Measurements from ENCODE around the gene ORM1. TPM values are rescaled to one million over a fixed set of nuclear protein-coding genes. Genes with fewer than 3 reads are reported as not detected.
"Not testable (repeated sequence)": the region's sequence is repeated elsewhere in the genome, so short reads cannot be mapped to it uniquely, and the experiment has no call there.

ORM1 gene
- total RNA-seq (2014; rRNA removed): not detected in 2 replicates
- not detected for Bru-seq, nascent RNA
- not detected for BruChase-seq, experiment 1, labeled RNA remaining after a 6-hour chase
- not detected for BruChase-seq, experiment 2, labeled RNA remaining after a 2-hour chase
- long read RNA-seq: 0 reads

GRCh38 chr9:114322831-114323531 lies at the start of gene ORM1:
Gene ORM1 (plus strand): TSS chr9:114323098. CDS start chr9:114323134, 36 bp downstream.
- H4K20me1 ChIP-seq (ENCODE audit: low read length); POLR2A ChIA-PET (ENCODE audit: unreplicated experiment); ATAC-seq; CTCF ChIA-PET; H2AFZ ChIP-seq (ENCODE audit: low read length); BruUV-seq (replicated peaks); H3K4me1 ChIP-seq (ENCODE audit: insufficient read depth, low read length); H3K79me2 ChIP-seq (ENCODE audit: low read length); H3K27ac ChIP-seq (ENCODE audit: low read length); H3F3A ChIP-seq (ENCODE audit: low read length, unreplicated experiment); H3K9ac ChIP-seq (ENCODE audit: low read length); intact Hi-C loops (cut with micrococcal nuclease); H3K36me3 ChIP-seq (ENCODE audit: low read depth, low read length); DNase-seq; H3K9me2 ChIP-seq (replicated peaks; ENCODE audit: low read length); H3K27me3 ChIP-seq (ENCODE audit: low read length); H3K9me3 ChIP-seq (ENCODE audit: low read length); H3K4me3 ChIP-seq (ENCODE audit: low read length); H3K4me2 ChIP-seq (ENCODE audit: low read length): not testable (repeated sequence)

GRCh38 chr9:114273461-114273881 lies 49.4 kb upstream of the ORM1 start:
- H3F3A ChIP-seq (ENCODE audit: low read length, unreplicated experiment): no peaks in the 10 kb centered on the region
- BruUV-seq (replicated peaks): no TSS peak
- ATAC-seq (no peak), DNase-seq (no peak)
- no peaks in the 10 kb centered on the region for H3K27me3 ChIP-seq (ENCODE audit: low read length)
- H3K9me2 ChIP-seq (replicated peaks; ENCODE audit: low read length): no peaks in the 10 kb centered on the region
- no peak overlapping the region for H3K27ac ChIP-seq (ENCODE audit: low read length)
- intact Hi-C loops (cut with micrococcal nuclease): loop anchor here (5.0 kb wide), 1 partner anchor 116 kb away; the partner anchor contains the start of gene COL27A1
- ChIA-PET CTCF (no interaction called here), POLR2A (ENCODE audit: unreplicated experiment) (no interaction called here)
- no peaks in the 10 kb centered on the region for H4K20me1 ChIP-seq (ENCODE audit: low read length)
- H2AFZ ChIP-seq (ENCODE audit: low read length): no peak overlapping the region
- no peaks in the 10 kb centered on the region for H3K9me3 ChIP-seq (ENCODE audit: low read length)
- peaks cover 23% of the 10 kb centered on the region for H3K4me1 ChIP-seq (ENCODE audit: insufficient read depth, low read length)
- no peak overlapping the region for H3K4me2 ChIP-seq (ENCODE audit: low read length)
- H3K4me3 ChIP-seq (ENCODE audit: low read length): no peak overlapping the region
- no peak overlapping the region for H3K9ac ChIP-seq (ENCODE audit: low read length)
- H3K79me2 ChIP-seq (ENCODE audit: low read length): no peaks in the 10 kb centered on the region
- no peaks in the 10 kb centered on the region for H3K36me3 ChIP-seq (ENCODE audit: low read depth, low read length)
- TF ChIP-seq EZH2phosphoT487 (IDR thresholded peaks at IDR 0.05; ENCODE audit: borderline replicate concordance, low read length) (no peak), EZH2 (IDR thresholded peaks at IDR 0.05; ENCODE audit: low read length, unreplicated experiment) (no peak)
- TF ChIP-seq, protein P1, sequence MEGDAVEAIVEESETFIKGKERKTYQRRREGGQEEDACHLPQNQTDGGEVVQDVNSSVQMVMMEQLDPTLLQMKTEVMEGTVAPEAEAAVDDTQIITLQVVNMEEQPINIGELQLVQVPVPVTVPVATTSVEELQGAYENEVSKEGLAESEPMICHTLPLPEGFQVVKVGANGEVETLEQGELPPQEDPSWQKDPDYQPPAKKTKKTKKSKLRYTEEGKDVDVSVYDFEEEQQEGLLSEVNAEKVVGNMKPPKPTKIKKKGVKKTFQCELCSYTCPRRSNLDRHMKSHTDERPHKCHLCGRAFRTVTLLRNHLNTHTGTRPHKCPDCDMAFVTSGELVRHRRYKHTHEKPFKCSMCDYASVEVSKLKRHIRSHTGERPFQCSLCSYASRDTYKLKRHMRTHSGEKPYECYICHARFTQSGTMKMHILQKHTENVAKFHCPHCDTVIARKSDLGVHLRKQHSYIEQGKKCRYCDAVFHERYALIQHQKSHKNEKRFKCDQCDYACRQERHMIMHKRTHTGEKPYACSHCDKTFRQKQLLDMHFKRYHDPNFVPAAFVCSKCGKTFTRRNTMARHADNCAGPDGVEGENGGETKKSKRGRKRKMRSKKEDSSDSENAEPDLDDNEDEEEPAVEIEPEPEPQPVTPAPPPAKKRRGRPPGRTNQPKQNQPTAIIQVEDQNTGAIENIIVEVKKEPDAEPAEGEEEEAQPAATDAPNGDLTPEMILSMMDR (conservative IDR thresholded peaks at IDR 0.05; ENCODE audit: low read depth, low read length): no peak

DNA sequence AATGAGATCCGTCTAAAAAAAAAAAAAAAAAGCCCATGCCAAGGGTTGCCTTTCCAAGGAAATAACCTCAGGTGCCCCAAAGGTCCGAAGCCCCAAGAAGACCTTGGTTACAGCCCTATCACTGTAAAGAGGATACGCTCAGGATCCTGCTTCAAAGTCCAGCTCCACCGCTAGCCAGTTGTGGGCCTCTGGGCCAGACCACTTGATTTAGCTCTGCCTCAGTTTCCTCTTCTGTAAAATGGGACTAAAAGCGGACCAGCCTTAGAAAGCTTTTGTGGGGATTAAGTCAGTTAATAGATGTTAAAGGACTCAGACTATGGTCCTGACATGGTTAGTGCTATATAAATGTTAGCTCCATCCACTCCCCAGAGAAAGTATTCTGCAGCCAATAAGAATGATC lies 48.7 kb upstream of the ORM1 start:
- Histone ChIP-seq H3K36me3 (ENCODE audit: low read depth, low read length) (no peaks in the 10 kb centered on the region), H3K27ac (ENCODE audit: low read length) (no peak overlapping the region), H3K9me2 (replicated peaks; ENCODE audit: low read length) (no peaks in the 10 kb centered on the region), H3K4me2 (ENCODE audit: low read length) (no peak overlapping the region), H3F3A (ENCODE audit: low read length, unreplicated experiment) (no peaks in the 10 kb centered on the region), H3K9me3 (ENCODE audit: low read length) (no peaks in the 10 kb centered on the region), H3K9ac (ENCODE audit: low read length) (no peak overlapping the region), H3K79me2 (ENCODE audit: low read length) (no peaks in the 10 kb centered on the region), H2AFZ (ENCODE audit: low read length) (no peak overlapping the region), H4K20me1 (ENCODE audit: low read length) (no peaks in the 10 kb centered on the region), H3K4me3 (ENCODE audit: low read length) (no peak overlapping the region), H3K27me3 (ENCODE audit: low read length) (no peaks in the 10 kb centered on the region), H3K4me1 (ENCODE audit: insufficient read depth, low read length) (peaks cover 30% of the 10 kb centered on the region)
- intact Hi-C loops (cut with micrococcal nuclease): loop anchor here (5.0 kb wide), 1 partner anchor 117 kb away; the partner anchor contains the start of gene COL27A1
- no peak for TF ChIP-seq EZH2 (IDR thresholded peaks at IDR 0.05; ENCODE audit: low read length, unreplicated experiment)
- TF ChIP-seq, protein P1 (conservative IDR thresholded peaks at IDR 0.05; ENCODE audit: low read depth, low read length): no peak
- no peak for TF ChIP-seq EZH2phosphoT487 (IDR thresholded peaks at IDR 0.05; ENCODE audit: borderline replicate concordance, low read length)
- DNase-seq: no peak
- CTCF ChIA-PET: interaction anchor here (1.0 kb wide), 1 partner anchor 119 kb away, joined by 3 read pairs; the partner anchor contains the start of gene COL27A1
- ATAC-seq: no peak
- BruUV-seq (replicated peaks): no TSS peak
- POLR2A ChIA-PET (ENCODE audit: unreplicated experiment): no interaction called here
